GM12878 (cell line): ENCODE measurements around the gene CISTR.

Source experiments
- EGR1 ChIP-seq, 2 experiments: IDR thresholded peaks; 1 replicate in 1 of 2; 2 replicates in 1 of 2; pipeline ENCODE4 v1.6.1; 2011 to 2012; ENCODE audit warnings: low read depth in 2 of 2, low read length in 2 of 2, borderline replicate concordance in 1 of 2, mild to moderate bottlenecking in 1 of 2, moderate library complexity in 1 of 2
- MYC ChIP-seq: IDR thresholded peaks from 2 replicates; pipeline ENCODE4 v1.6.1; 2011; ENCODE audit warnings: mild to moderate bottlenecking, low read length, moderate library complexity, inconsistent platforms; ENCODE audit not compliant: insufficient read depth, insufficient replicate concordance, insufficient read length, severe bottlenecking
- RB1 ChIP-seq: fragments of 450-650 bp; formaldehyde crosslinking; IDR thresholded peaks from 2 replicates; pipeline ENCODE4 v1.6.1; 2017; ENCODE audit warnings: mild to moderate bottlenecking, borderline replicate concordance
- SMC3 ChIP-seq: IDR thresholded peaks from 2 replicates; pipeline ENCODE4 v1.6.1; 2011; ENCODE audit warnings: low read length, improper control_type of control experiment, borderline replicate concordance
- ZBED1 ChIP-seq: IDR thresholded peaks from 2 replicates; pipeline ENCODE4 v1.6.1; 2016; ENCODE audit warnings: borderline replicate concordance
- TF ChIP-seq, protein P1 (sequence below), 3 experiments: IDR thresholded peaks in 2 of 3; conservative IDR thresholded peaks in 1 of 3; 2 replicates each; pipeline ENCODE4 v1.5.1; 2011; ENCODE audit warnings: low read depth in 3 of 3, low read length in 3 of 3, mild to moderate bottlenecking in 3 of 3, control low read depth in 2 of 3, moderate library complexity in 2 of 3, inconsistent platforms in 1 of 3, mixed read lengths in 1 of 3; ENCODE audit not compliant: control insufficient read depth in 2 of 3, insufficient read depth in 1 of 3; ENCODE audit errors: extremely low read depth in 1 of 3

DNA sequence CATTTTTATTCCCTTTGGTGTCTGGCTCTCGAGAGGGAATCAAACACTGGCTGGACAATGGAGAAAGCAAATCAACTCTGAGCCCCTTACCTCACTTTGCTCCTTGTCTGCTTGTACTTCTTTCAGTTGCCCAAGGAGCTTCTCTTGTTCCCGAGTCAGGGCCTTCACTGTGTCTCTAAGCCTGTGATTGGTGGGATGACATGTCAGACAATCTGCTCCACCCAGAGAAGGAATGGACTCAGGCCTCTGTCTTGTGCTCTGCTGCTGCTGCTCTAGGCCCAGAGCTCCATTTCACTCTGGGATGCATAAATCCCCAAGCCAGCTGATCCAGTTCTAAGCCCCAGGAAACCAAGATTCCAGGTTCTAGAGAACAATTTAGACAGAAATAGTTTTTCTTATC lies 32.1 kb downstream of the CISTR start:
- TF ChIP-seq, protein P1, sequence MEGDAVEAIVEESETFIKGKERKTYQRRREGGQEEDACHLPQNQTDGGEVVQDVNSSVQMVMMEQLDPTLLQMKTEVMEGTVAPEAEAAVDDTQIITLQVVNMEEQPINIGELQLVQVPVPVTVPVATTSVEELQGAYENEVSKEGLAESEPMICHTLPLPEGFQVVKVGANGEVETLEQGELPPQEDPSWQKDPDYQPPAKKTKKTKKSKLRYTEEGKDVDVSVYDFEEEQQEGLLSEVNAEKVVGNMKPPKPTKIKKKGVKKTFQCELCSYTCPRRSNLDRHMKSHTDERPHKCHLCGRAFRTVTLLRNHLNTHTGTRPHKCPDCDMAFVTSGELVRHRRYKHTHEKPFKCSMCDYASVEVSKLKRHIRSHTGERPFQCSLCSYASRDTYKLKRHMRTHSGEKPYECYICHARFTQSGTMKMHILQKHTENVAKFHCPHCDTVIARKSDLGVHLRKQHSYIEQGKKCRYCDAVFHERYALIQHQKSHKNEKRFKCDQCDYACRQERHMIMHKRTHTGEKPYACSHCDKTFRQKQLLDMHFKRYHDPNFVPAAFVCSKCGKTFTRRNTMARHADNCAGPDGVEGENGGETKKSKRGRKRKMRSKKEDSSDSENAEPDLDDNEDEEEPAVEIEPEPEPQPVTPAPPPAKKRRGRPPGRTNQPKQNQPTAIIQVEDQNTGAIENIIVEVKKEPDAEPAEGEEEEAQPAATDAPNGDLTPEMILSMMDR (IDR thresholded peaks at IDR 0.05 in 2 of 3, conservative IDR thresholded peaks at IDR 0.05 in 1 of 3; ENCODE audit: control insufficient read depth in 2 of 3, extremely low read depth in 1 of 3, insufficient read depth in 1 of 3, low read depth in 3 of 3, low read length in 3 of 3): no peak
- TF ChIP-seq ZBED1 (no peak), MYC (no peak), RB1 (no peak), EGR1 (IDR thresholded peaks at IDR 0.05; ENCODE audit: borderline replicate concordance in 1 of 2, low read depth in 2 of 2, low read length in 2 of 2) (no peak), SMC3 (no peak)
